OCI-LY1 (cell line): ENCODE measurements around the gene TEX38.

Source experiments
- EZH2 ChIP-seq: fragments of 200-600 bp; sonication (generic), shearing (Covaris generic); IDR thresholded peaks from 2 replicates; pipeline ENCODE4 v1.8.0; 2017; ENCODE audit warnings: borderline replicate concordance, mixed run types, mild to moderate bottlenecking, antibody characterized with exemption, low read length, moderate library complexity, mixed read lengths
- TF ChIP-seq, protein P1 (sequence below): fragments of 200-600 bp; sonication (generic), shearing (Covaris generic); IDR thresholded peaks from 2 replicates; pipeline ENCODE4 v1.5.1; 2017; ENCODE audit warnings: mild to moderate bottlenecking, antibody characterized with exemption, low read length, moderate library complexity, mixed read lengths

DNA sequence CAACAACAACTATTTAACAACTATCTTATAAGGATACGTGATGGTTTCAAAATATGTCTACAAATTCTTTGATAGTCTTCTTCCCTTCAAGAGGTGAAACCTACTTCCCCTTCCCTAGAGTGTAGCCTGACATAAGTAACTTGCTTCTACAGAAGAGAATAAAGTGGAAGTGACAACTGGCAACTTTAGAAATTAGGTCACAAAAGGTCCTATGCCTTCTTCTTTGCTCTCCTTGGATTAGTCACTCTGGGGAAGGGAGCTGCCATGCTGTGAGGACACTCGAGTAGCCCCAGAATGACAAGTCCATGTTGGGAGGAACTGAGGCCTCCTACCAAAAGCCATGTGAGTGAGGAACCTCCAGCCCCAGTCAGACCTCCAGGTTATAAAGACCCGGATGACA is 28.0 kb downstream of the TEX38 start:
- TF ChIP-seq, protein P1, sequence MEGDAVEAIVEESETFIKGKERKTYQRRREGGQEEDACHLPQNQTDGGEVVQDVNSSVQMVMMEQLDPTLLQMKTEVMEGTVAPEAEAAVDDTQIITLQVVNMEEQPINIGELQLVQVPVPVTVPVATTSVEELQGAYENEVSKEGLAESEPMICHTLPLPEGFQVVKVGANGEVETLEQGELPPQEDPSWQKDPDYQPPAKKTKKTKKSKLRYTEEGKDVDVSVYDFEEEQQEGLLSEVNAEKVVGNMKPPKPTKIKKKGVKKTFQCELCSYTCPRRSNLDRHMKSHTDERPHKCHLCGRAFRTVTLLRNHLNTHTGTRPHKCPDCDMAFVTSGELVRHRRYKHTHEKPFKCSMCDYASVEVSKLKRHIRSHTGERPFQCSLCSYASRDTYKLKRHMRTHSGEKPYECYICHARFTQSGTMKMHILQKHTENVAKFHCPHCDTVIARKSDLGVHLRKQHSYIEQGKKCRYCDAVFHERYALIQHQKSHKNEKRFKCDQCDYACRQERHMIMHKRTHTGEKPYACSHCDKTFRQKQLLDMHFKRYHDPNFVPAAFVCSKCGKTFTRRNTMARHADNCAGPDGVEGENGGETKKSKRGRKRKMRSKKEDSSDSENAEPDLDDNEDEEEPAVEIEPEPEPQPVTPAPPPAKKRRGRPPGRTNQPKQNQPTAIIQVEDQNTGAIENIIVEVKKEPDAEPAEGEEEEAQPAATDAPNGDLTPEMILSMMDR = no peak
- TF ChIP-seq EZH2 = no peak
